HG03045 (cell line): ENCODE data around the gene ACSL5.

Experiments
- ATAC-seq: cut with Tn5 transposase; IDR thresholded peaks from one replicate; pipeline ENCODE4 v1.9.1; 2021; ENCODE audit warnings: mild to moderate bottlenecking, moderate library complexity; ENCODE audit not compliant: unreplicated experiment

Gene ACSL5

GRCh38 chr10:112373912-112374338 is at the start of gene ACSL5:
Gene ACSL5 (plus strand): TSS chr10:112374116. CDS start chr10:112394947, 20,831 bp downstream.
- no peak for ATAC-seq

- no peak for ATAC-seq
Measured at GRCh38 chr10:112327678-112328077, 46.2 kb upstream of the ACSL5 start.

- no peak for ATAC-seq
Measured at GRCh38 chr10:112330162-112330561, 43.8 kb upstream of the ACSL5 start.

GRCh38 chr10:112330607-112331160 is 43.2 kb upstream of the ACSL5 start:
- no peak for ATAC-seq

GRCh38 chr10:112332022-112332421 is 41.9 kb upstream of the ACSL5 start:
- ATAC-seq, result no peak

GRCh38 chr10:112332509-112333228 is 41.2 kb upstream of the ACSL5 start:
- no peak for ATAC-seq

GRCh38 chr10:112333452-112333851 is 40.5 kb upstream of the ACSL5 start:
- no peak for ATAC-seq

GRCh38 chr10:112335111-112335867 is 38.6 kb upstream of the ACSL5 start:
- no peak for ATAC-seq

GRCh38 chr10:112335868-112336265 is 38.0 kb upstream of the ACSL5 start:
- ATAC-seq, result no peak

- no peak for ATAC-seq
Measured at GRCh38 chr10:112336556-112337201, 37.2 kb upstream of the ACSL5 start.

- no peak for ATAC-seq
Measured at GRCh38 chr10:112338957-112339356, 35.0 kb upstream of the ACSL5 start.

- no peak for ATAC-seq
Measured at GRCh38 chr10:112340601-112341000, 33.3 kb upstream of the ACSL5 start.

- ATAC-seq, result no peak
Measured at GRCh38 chr10:112343056-112343806, 30.7 kb upstream of the ACSL5 start.

- ATAC-seq, result no peak
Measured at GRCh38 chr10:112344261-112344660, 29.7 kb upstream of the ACSL5 start.

- no peak for ATAC-seq
Measured at GRCh38 chr10:112345202-112345601, 28.7 kb upstream of the ACSL5 start.

GRCh38 chr10:112345743-112346142 is 28.2 kb upstream of the ACSL5 start:
- ATAC-seq, result no peak

- no peak for ATAC-seq
Measured at GRCh38 chr10:112346774-112347173, 27.1 kb upstream of the ACSL5 start.

GRCh38 chr10:112347709-112348671 is 25.9 kb upstream of the ACSL5 start:
- no peak for ATAC-seq

- ATAC-seq, result no peak
Measured at GRCh38 chr10:112348759-112349158, 25.2 kb upstream of the ACSL5 start.
